Caco-2 (cell line): Measurements from ENCODE around the gene FXN. TPM values are rescaled to one million over a fixed set of nuclear protein-coding genes. Genes with fewer than 3 reads are reported as not detected.

Experiments
- BruUV-seq: library from RNA; stranded (reverse); fragments of 400-500 nt; replicated peaks from 2 replicates; lab custom pipeline; 2021; lab: Mats Ljungman, UMichigan
- CTCF ChIA-PET: fragments of 300-600 bp; sonication (Branson Sonifier 250); formaldehyde crosslinking; loops from one replicate; lab custom pipeline; 2022; ENCODE audit warnings: antibody characterized with exemption; lab: Charles Lee
- POLR2A ChIA-PET: fragments of 300-600 bp; sonication (Branson Sonifier 250); formaldehyde crosslinking; loops from one replicate; lab custom pipeline; 2022; ENCODE audit warnings: antibody characterized with exemption; lab: Charles Lee
- DNase-seq, 2 experiments: peaks; one replicate each; pipeline versions ENCODE4 v3.0.0 to v3.0.0-alpha.2; 2020 to 2022
- H3K27me3 ChIP-seq: replicated peaks from 2 replicates; pipeline ENCODE4 v1.6.0; 2011; ENCODE audit warnings: low read length; ENCODE audit not compliant: control insufficient read depth, insufficient read depth
- H3K36me3 ChIP-seq: 2 replicates; pipeline ENCODE4 v1.5.1; 2011; ENCODE audit warnings: low read length; ENCODE audit not compliant: control insufficient read depth, insufficient read depth
- H3K4me1 ChIP-seq: fragments of 250-450 bp; sonication (Bioruptor Pico); 2 replicates; pipeline ENCODE4 v1.5.1; 2020; ENCODE audit warnings: mild to moderate bottlenecking
- H3K4me3 ChIP-seq: 2 replicates; pipeline ENCODE4 v1.5.1; 2011; ENCODE audit warnings: low read depth, mild to moderate bottlenecking, control low read depth, low read length
- H3K9me3 ChIP-seq: fragments of 250-450 bp; sonication (Bioruptor Pico); 2 replicates; pipeline ENCODE4 v1.5.1; 2020; ENCODE audit warnings: mild to moderate bottlenecking, moderate library complexity
- H3K27ac Mint-ChIP-seq: one replicate; pipeline ENCODE4 v1.8.0; 2022; ENCODE audit warnings: mixed read lengths; ENCODE audit not compliant: unreplicated experiment
- H3K27me3 Mint-ChIP-seq: one replicate; pipeline ENCODE4 v1.8.0; 2022; ENCODE audit warnings: mixed read lengths; ENCODE audit not compliant: insufficient read depth, unreplicated experiment
- H3K36me3 Mint-ChIP-seq: one replicate; pipeline ENCODE4 v1.8.0; 2022; ENCODE audit warnings: mild to moderate bottlenecking, mixed read lengths; ENCODE audit not compliant: insufficient read depth, unreplicated experiment
- H3K4me1 Mint-ChIP-seq: one replicate; pipeline ENCODE4 v1.8.0; 2022; ENCODE audit warnings: low read depth, mixed read lengths; ENCODE audit not compliant: unreplicated experiment
- H3K4me3 Mint-ChIP-seq: one replicate; pipeline ENCODE4 v1.8.0; 2022; ENCODE audit warnings: mild to moderate bottlenecking, moderate library complexity, mixed read lengths; ENCODE audit not compliant: unreplicated experiment
- H3K9me3 Mint-ChIP-seq: one replicate; pipeline ENCODE4 v1.8.0; 2022; ENCODE audit warnings: mixed read lengths; ENCODE audit not compliant: unreplicated experiment
- intact Hi-C: fragments of 100-400 bp; cut with micrococcal nuclease; formaldehyde crosslinking; loops from one replicate; pipeline ENCODE4 v1.10.0; 2022; ENCODE audit not compliant: unreplicated experiment
- total RNA-seq: library from RNA; stranded (reverse); gene quantifications from 2 replicates; pipeline ENCODE4 v1.2.3, GENCODE V29; 2022
- TF ChIP-seq, protein P1 (sequence below), 2 experiments: fragments of 200-600 bp in 1 of 2; IDR thresholded peaks; 1 replicate in 1 of 2; 2 replicates in 1 of 2; pipeline versions ENCODE4 v1.5.1 to v1.8.0; 2011 to 2022; ENCODE audit warnings: antibody characterized with exemption in 1 of 2, control low read depth in 1 of 2, inconsistent platforms in 1 of 2, low read depth in 1 of 2, low read length in 1 of 2, mild to moderate bottlenecking in 1 of 2, moderate library complexity in 1 of 2; ENCODE audit not compliant: insufficient read depth in 1 of 2, severe bottlenecking in 1 of 2, unreplicated experiment in 1 of 2

The FXN gene
- total RNA-seq, 1 experiment from 2014 or later: 8.6 TPM

DNA sequence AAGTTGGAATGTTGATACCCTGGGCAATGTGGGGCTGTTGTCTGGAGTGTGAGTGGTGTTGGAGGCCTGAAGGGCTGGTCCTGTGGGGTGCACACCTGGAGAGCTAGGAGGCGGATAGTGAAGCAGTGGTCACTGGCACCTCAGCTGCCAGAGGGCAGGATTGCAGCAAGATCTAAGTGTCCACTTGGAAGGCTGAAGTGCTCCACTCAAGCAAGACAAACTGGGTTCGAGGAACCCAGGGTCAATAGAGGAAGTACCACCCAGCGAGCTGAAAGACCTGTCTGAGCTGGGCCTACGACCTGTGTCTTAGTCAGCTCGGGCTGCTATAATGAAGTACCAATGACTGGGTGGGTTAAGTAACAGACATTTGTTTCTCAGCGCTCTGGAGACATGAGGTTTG lies 98.9 kb downstream of the FXN start:
- TF ChIP-seq, protein P1, sequence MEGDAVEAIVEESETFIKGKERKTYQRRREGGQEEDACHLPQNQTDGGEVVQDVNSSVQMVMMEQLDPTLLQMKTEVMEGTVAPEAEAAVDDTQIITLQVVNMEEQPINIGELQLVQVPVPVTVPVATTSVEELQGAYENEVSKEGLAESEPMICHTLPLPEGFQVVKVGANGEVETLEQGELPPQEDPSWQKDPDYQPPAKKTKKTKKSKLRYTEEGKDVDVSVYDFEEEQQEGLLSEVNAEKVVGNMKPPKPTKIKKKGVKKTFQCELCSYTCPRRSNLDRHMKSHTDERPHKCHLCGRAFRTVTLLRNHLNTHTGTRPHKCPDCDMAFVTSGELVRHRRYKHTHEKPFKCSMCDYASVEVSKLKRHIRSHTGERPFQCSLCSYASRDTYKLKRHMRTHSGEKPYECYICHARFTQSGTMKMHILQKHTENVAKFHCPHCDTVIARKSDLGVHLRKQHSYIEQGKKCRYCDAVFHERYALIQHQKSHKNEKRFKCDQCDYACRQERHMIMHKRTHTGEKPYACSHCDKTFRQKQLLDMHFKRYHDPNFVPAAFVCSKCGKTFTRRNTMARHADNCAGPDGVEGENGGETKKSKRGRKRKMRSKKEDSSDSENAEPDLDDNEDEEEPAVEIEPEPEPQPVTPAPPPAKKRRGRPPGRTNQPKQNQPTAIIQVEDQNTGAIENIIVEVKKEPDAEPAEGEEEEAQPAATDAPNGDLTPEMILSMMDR (IDR thresholded peaks at IDR 0.05; ENCODE audit: insufficient read depth in 1 of 2, low read depth in 1 of 2, low read length in 1 of 2, severe bottlenecking in 1 of 2, unreplicated experiment in 1 of 2): no peak
- Mint-ChIP-seq H3K36me3 (peaks cover 21% of the 10 kb centered on the region), H3K4me3 (no peak overlapping the region), H3K27ac (peak overlapping the region; percentile 64), H3K27me3 (no peaks in the 10 kb centered on the region), H3K4me1 (peaks cover 7% of the 10 kb centered on the region), H3K9me3 (no peaks in the 10 kb centered on the region)
- H3K4me1 ChIP-seq: no peaks in the 10 kb centered on the region; the same call in 1 of the 2 replicates
- H3K9me3 ChIP-seq: no peaks in the 10 kb centered on the region
- no TSS peak for BruUV-seq
- H3K4me3 ChIP-seq: no peak overlapping the region
- H3K36me3 ChIP-seq: no peaks in the 10 kb centered on the region
- DNase-seq: no peak
- intact Hi-C loops: no loop called here
- ChIA-PET POLR2A (no interaction called here), CTCF (no interaction called here)
- H3K27me3 ChIP-seq: no peaks in the 10 kb centered on the region

DNA sequence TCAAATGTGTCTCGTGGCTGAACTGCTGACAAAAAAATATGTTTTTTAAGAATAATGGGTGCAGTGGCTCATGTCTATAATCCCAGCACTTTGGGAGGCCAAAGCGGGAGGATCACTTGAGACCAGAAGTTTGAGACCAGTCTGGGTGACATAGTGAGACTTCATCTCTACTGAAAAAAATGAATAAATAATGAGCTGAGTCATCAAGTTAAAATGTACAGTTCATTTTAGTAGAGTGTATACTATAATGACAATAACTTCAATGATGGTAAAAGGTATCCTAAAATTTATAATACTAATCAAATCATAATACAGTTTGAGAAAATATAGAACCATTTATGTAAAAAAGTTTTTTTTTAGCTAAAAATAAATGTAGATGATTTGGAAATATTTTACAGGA lies 100.6 kb downstream of the FXN start:
- H3K4me1 Mint-ChIP-seq: no peaks in the 10 kb centered on the region
- H3K27ac Mint-ChIP-seq: no peak overlapping the region
- ChIA-PET POLR2A (no interaction called here), CTCF (no interaction called here)
- no peaks in the 10 kb centered on the region for H3K9me3 Mint-ChIP-seq
- no peaks in the 10 kb centered on the region for H3K27me3 Mint-ChIP-seq
- H3K4me3 ChIP-seq: no peak overlapping the region
- no peaks in the 10 kb centered on the region; the same call in 1 of the 2 replicates for H3K4me1 ChIP-seq
- no peak for DNase-seq
- no peak overlapping the region for H3K4me3 Mint-ChIP-seq
- peaks cover 21% of the 10 kb centered on the region for H3K36me3 Mint-ChIP-seq
- no peaks in the 10 kb centered on the region for H3K27me3 ChIP-seq
- H3K36me3 ChIP-seq: no peaks in the 10 kb centered on the region
- TF ChIP-seq, protein P1 (IDR thresholded peaks at IDR 0.05; ENCODE audit: insufficient read depth in 1 of 2, low read depth in 1 of 2, low read length in 1 of 2, severe bottlenecking in 1 of 2, unreplicated experiment in 1 of 2): no peak
- no peaks in the 10 kb centered on the region for H3K9me3 ChIP-seq
- intact Hi-C loops: no loop called here
- no TSS peak for BruUV-seq

DNA sequence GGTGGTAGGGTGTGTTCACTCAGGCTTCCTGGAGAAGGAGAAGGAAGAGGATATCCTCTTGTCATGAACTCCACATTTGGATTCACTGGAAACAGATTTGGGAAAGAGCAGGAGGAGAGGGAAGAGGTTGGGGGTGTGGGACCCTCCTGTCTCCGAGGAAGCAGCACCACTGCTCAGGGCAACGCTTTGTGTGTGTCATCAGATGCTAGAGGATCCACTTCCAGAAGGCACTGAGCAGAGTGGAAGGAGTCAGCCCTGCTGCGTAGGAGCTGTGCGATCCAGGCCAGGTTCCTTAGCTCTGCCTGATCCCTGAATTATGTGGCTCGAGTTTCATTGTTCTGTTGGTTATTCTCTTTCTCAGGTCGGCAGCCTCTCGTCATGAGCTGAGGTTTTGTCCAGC lies 101.2 kb downstream of the FXN start:
- Mint-ChIP-seq H3K27ac (no peak overlapping the region), H3K36me3 (peaks cover 21% of the 10 kb centered on the region), H3K27me3 (no peaks in the 10 kb centered on the region), H3K9me3 (no peaks in the 10 kb centered on the region), H3K4me1 (no peaks in the 10 kb centered on the region), H3K4me3 (no peak overlapping the region)
- DNase-seq: no peak
- Histone ChIP-seq H3K27me3 (no peaks in the 10 kb centered on the region), H3K4me1 (no peaks in the 10 kb centered on the region; the same call in 1 of the 2 replicates), H3K9me3 (no peaks in the 10 kb centered on the region), H3K4me3 (no peak overlapping the region), H3K36me3 (no peaks in the 10 kb centered on the region)
- ChIA-PET CTCF (no interaction called here), POLR2A (no interaction called here)
- BruUV-seq: no TSS peak
- TF ChIP-seq, protein P1 (IDR thresholded peaks at IDR 0.05; ENCODE audit: insufficient read depth in 1 of 2, low read depth in 1 of 2, low read length in 1 of 2, severe bottlenecking in 1 of 2, unreplicated experiment in 1 of 2): no peak
- intact Hi-C loops: no loop called here
